Measurements from ENCODE around the gene MPHOSPH9.

The MPHOSPH9 gene

GRCh38 chr12:123232807-123233504 is at the start of gene MPHOSPH9, which contains the start of gene MTRFR:
MPHOSPH9 (minus strand) TSS chr12:123233141; CDS start chr12:123230364, 2,777 bp downstream.
MTRFR (plus strand) TSS chr12:123233436; CDS start chr12:123253675, 20,239 bp downstream.
- TF ChIP-seq CTCF (IDR thresholded peaks at IDR 0.05) = no peak
- peak within 1 kb of the TSS; percentile 93 for H3K4me3 ChIP-seq
- H3K27ac ChIP-seq = peak within 1 kb of the TSS; percentile 90 to 93
- DNase-seq (ENCODE audit: low spot score) = peak; percentile 99

GRCh38 chr12:123282111-123282510 is 49.2 kb upstream of the MPHOSPH9 start:
- H3K4me3 ChIP-seq = no peak overlapping the region
- H3K27ac ChIP-seq = no peak overlapping the region
- DNase-seq (ENCODE audit: low spot score) = no peak
- no peak for TF ChIP-seq CTCF (IDR thresholded peaks at IDR 0.05)

GRCh38 chr12:123280971-123281370 is 48.0 kb upstream of the MPHOSPH9 start:
- no peak for DNase-seq (ENCODE audit: low spot score)
- Histone ChIP-seq H3K27ac (no peak overlapping the region), H3K4me3 (no peak overlapping the region)
- no peak for TF ChIP-seq CTCF (IDR thresholded peaks at IDR 0.05)

- peak overlapping the region in 1 of 2 donors; percentile 49 for H3K27ac ChIP-seq
These were observed 45.2 kb upstream of the MPHOSPH9 start for GRCh38 chr12:123278101-123278627.

GRCh38 chr12:123273166-123273565 is 40.2 kb upstream of the MPHOSPH9 start:
- Histone ChIP-seq H3K27ac (no peak overlapping the region), H3K4me3 (no peak overlapping the region)
- TF ChIP-seq CTCF (IDR thresholded peaks at IDR 0.05) = no peak
- no peak for DNase-seq (ENCODE audit: low spot score)

More at GRCh38 chr12:123278101-123278627, 45.2 kb upstream of the MPHOSPH9 start:
- no peak overlapping the region for H3K4me3 ChIP-seq
- TF ChIP-seq CTCF (IDR thresholded peaks at IDR 0.05) = no peak
- DNase-seq (ENCODE audit: low spot score) = no peak

- peak overlapping the region; percentile 82 to 95 for H3K27ac ChIP-seq
- DNase-seq (ENCODE audit: low spot score) = no peak
- peak overlapping the region; percentile 80 for H3K4me3 ChIP-seq
- TF ChIP-seq CTCF (IDR thresholded peaks at IDR 0.05) = no peak
These were observed 38.2 kb upstream of the MPHOSPH9 start for GRCh38 chr12:123271001-123271668.

Data from coronary artery (tissue), 2 donors.